ENCODE results near the gene RSPH3.
"Not testable (repeated sequence)": the region's sequence is repeated elsewhere in the genome, so short reads cannot be mapped to it uniquely, and the experiment has no call there.

The RSPH3 gene, protein sequence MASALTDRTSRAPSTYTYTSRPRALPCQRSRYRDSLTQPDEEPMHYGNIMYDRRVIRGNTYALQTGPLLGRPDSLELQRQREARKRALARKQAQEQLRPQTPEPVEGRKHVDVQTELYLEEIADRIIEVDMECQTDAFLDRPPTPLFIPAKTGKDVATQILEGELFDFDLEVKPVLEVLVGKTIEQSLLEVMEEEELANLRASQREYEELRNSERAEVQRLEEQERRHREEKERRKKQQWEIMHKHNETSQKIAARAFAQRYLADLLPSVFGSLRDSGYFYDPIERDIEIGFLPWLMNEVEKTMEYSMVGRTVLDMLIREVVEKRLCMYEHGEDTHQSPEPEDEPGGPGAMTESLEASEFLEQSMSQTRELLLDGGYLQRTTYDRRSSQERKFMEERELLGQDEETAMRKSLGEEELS

DNA sequence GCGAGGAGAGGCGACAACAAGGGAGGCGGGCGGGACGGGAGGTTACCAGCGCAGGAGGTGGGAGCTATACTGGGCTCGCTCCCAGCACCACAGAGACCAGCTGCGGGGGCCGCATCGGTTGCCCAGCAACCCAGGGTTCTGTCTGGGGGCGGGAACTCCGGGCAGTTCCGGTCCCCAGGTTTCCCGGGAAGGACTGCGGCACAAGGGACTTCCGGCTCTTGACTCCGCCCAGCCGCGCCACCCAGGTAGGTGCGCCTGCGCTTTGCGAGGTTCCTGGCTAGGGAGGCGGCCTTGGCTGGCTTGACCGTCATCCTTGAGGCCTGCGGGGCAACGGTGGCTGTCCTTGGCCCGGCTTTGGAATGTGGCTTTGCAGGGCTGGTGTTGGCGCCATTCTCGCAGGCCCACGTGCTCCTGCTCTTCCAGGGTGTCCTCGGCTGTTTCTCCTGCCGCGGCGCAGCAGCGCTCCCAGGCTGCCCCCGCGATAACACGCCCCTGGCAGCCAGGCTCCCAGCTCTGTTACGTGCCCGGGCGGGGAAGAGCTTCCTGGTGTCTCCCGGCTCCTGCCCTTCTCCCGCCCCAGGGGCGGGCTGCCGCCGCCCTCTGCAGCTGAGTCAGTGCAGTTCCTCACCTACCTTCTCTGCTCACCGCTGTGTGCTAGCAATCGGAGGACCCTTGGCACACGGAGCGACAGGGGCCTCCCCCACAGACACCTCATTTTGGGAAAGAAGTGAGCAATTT, at the start of gene RSPH3:
RSPH3 (minus strand) TSS at position 537 of the 738 bp plus-strand sequence. CDS start 652 bp downstream, outside the sequence.
- DNase-seq, result peak; percentile 90 to 93

DNA sequence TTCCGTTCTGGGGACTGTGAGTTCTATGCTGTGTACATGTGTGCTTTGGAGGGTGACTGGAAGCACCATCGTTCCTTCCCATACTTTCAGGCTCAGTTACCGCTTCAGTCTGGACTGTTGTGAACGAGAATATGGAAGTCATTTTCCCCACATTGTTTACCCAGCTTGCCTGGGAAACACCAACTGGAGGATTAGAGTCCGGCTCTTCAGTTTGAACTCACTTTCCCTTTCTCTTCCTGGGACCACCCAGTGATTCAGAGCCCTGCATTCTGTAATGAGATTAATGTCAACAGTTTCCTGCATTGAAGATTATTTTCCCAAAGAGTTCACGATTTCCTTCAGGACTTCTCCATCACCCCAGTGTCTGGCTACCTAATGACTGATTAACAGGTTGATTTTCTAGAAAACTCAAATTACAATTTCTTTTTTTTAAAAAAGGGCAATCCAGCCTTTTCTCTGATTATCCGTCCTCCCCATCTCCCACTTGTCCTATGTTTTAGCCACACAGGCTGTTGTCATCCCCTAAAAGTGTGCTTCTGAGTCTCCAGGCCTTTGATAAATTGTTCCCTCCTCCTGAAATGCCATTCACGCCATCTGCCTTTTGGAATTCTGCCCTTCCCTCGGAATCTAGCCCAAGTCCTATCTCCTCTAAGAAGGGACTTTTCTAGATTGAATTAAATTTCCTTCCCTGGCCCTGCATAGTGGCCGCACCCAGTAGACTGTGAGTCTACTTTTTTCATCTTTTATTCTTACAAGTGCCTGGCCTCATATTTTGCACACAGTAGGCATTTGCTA, 48.1 kb upstream of the RSPH3 start:
- no peak for DNase-seq

DNA sequence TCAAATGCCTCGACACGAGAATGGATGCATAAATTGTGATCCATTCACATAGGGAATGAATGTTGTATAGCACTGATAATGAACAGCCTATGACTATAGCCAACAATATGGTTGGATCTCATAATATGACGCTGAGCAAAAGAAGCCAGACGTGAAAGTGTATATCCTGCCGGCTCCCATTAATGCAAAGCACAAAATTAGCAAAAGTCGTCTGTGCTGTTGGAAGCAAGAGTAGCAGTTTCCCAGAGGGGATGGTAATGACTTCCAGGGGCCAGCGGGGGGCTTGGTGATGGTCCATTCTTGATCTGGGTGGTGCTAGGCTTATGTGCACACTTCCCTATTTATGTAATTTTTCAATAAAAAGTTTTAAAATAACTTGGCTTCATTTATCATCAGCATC, 45.8 kb upstream of the RSPH3 start:
- DNase-seq, result no peak

DNA sequence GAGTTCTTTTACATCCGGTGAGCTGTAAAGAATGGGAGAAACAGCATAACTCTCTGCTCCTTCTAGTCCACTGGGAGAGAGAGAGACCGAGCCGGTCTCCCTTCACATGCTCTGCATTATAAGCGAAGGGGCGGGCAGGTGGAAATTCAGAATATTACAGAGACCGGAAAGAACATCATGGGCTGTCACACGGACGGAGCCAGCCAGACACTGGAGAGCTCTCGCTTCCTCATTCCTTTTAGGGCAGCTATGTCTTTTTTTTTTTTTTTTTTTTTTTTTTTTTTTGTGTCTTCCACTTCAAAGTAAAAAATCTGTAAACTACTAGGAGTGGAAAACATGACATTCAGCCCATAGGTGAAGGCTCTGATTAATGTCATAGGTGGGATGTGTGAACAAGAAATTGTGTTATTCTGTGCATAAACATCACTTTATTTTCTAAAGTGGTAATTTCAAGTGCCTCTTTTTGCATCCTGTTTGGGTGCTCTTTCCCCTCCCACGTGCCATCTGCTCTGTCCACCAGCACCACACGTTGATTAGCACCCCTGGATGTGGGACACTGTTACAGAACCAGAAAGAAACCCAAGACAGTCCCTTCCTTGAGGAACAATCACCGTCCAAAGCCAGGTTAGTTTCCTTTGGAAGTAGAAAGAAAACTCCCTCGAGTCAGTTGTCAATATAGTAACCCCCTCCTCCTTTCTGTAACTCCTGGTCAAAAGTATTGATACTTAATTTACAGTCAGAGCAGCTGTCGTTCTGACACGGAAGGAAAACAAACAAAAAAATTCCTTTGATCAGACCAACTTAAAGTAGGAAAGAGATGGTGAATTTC, 45.1 kb upstream of the RSPH3 start, which contains the start of gene TAGAP:
TAGAP (minus strand) TSS at position 93 of the 829 bp plus-strand sequence. CDS start 845 bp downstream, outside the sequence.
- DNase-seq, result peak; percentile 98

DNA sequence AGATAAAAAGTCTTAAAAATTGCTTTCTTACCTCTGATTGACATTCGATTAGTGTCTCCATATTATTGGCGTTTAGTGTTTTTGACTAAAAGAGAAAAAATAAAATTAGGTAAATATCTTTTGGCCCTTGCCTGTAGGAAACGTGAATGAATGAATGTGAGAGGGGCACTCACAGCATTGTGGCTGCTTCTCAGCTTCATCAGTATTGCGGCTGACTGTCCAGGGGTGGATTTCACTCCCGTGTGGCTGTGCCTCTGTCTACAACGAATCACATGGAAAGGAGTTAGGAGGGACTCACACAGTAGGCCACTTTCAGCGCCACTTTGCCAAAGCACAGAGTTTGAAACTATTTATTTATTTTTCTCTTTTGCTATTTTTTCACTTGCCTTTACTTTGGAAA, 43.9 kb upstream of the RSPH3 start:
- DNase-seq, result peak; percentile 11 to 46

DNA sequence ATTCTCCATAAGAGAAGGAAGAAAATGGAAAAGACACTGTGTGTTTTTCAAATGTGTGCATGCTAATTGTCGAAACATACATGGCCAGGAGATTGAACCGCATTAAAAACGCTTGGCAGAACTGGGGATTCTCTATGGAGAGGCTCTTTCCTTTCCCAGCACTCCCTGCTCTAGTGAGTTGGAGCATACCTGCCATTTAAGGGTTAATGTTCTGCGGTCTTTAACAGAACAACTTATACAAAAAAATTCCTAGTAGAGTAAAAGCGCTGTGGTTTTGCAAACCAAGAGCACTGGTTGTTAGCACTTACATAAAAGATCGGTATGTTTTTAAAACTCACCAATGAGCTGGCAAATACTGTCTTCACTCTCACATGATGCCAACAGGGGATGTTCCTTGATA, 43.2 kb upstream of the RSPH3 start:
- peak; percentile 39 to 48 for DNase-seq

DNA sequence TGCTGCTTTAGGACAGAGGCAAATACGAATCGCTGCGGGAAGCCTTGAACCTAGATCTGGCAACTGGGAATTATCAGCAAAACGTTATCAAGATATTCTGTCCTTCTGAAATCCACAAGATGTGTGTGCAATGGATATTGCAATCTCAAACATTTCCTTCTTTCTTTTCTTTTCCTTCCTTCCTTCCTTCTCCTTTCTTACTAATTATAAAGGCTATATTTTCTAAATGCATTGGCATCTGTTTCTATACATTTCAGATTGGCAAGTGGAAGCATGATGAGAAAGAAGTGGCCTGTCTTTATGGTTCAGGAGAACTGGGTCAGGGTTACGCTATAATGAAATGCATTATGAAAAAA, 42.8 kb upstream of the RSPH3 start:
- no peak for DNase-seq

DNA sequence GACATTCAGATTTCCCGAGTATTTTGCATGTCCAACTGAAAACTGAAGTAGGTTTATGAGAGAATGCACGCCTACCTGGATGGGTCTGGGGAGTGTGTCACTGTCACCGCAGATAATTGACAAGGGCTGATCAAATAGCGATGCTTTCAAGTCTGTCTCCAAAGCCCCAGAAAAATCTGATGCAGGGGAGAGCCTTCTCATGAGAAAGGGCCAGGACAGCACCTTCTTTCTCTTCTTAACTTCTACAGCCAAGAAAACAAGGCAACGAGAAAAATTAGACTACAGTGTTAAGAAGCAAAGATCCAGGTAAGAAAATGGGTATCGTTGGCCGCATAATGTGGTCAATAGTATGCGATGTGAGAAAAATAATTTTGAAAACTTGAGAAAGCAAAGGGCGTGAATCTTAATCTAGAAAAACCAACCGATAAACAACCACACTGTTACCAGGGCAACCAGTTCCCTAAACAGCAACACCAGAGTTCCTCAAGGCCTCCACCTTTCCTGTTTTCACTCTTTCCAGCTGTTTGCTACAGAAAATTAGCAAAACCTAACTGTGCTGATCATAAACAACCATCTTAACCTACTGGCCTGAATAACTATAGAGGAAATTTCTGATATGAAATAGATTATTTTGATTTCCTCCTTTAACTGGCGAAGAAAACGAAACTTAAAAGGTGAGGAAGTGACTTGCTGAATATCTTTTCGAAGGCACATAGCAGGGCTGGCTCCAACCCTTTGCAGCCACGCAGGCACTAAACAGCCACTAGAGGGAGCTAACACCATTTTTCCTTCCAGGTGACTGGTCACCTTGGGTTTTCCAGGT, 42.2 kb upstream of the RSPH3 start:
- peak; percentile 89 to 94 for DNase-seq

DNA sequence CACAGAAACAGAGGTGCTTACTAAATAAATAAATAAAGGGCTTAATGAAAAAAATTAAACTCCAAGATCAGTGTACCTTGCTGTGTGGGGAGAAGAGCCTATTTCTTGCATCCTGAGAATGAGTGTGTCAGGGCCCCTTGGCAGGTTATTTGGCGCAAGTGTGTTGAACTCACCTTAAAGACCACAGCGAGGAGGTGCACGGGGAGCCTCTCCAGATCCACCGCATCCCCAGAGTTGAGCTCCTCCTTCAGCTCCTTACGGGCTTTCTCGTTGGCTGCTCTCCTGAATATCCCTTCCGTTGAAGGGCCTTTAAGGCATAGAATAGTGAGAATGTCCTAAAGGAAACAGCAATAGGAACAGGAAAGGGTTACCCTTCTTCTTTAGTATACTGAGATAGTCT, 41.2 kb upstream of the RSPH3 start:
- DNase-seq, result no peak

DNA sequence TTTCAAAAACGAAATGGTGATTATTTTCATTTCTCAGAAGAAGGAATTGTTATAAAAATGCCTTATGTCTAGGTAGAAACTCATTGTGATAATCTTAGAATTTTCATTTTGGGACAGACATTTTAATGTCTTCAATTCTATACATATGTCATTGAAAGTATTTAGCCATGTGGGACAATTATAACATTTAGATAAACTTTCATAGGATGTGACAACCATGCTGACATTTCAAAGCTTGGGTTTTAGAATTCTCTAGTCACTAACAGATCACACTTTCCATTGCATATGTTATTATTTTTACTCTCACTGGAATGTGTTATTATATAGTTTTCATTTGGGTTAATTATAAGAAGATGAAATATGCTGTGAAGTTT, 39.9 kb upstream of the RSPH3 start:
- DNase-seq, result no peak

DNA sequence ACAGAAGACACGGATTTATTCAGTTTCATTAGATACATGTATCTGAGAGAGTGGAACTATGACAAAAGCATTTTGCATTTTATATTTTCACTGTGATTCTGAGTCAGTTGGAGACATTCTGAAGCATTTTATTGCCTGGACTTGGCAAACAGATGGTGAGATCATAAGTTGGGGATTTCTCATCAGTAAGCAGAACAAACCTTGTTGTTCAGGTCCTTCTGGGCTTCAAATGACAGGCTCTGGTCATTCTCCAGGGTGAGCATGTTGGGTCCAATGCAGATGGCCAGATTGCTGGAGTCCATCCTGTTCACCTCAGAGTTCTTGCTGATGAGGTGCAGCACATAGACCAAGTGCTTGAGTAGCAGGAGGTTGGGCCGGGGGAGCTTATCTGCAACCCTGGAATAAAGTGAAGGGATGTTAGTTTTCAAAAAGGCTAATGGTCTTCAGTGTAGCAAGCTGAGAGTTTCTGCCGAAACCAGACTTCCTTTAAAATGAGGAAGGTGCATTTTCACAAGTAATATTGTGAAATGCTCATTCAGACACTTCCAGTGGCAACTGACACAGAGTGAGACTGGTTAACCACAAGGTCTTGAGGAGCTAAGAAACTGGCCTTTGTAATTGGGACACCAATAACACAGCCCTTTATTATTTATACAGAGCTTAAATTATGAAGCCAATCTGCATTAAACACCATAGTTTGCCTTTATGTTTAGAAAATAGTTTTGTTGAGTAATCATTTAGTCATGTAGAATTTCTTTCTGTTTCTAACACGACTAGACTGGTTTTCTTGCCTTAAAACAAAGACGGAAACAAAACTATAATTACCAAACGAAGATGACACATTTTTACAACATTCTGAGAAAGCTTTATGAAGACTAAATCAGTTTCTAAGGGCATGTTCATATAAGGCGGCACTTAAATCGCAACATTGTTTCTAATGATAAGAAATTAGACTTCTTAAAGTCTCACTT, 39.2 kb upstream of the RSPH3 start:
- peak; percentile 100 for DNase-seq

DNA sequence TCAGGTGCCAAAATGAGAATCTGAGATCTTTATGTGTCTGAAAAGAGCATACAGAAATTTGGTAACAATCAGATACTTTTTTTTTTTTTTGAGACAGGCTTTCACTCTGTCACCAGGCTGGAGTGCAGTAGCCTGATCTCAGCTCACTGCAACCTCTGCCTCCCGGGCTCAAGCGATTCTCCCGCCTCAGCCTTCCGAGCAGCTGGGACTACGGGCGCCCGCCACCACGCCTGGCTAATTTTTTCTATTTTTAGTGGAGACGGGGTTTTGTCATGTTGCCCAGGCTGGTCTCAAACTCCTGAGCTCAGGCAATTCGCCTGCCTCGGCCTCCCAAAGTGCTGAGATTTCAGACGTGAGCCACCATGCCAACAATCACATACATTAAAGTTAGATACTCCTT, 38.3 kb upstream of the RSPH3 start:
- DNase-seq, result not testable (repeated sequence)

DNA sequence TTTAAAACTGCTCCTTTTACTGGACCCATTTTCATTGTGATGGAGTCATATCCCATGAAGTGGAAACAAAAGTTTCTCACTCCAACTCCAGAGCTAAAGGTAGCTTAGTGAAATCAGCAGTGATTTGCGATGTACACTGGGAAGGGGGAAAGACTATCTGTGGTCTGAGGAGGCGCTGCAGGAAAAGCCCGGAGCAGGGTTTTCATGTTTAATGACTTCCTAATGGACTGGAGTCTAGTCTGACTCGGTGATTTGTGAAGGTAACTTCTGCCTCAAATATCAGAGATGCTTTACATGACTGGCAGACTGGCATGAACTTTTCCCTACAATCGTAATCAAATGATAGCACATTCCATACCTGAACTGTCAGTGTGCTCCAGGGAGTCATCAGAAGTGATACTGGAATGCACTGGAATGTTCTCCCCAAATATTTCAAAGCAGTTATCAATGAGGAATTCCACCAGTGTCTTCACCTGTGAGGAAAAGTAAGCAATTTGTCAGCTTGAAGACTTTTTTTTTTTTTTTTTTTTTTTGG, 37.8 kb upstream of the RSPH3 start:
- no peak for DNase-seq

DNA sequence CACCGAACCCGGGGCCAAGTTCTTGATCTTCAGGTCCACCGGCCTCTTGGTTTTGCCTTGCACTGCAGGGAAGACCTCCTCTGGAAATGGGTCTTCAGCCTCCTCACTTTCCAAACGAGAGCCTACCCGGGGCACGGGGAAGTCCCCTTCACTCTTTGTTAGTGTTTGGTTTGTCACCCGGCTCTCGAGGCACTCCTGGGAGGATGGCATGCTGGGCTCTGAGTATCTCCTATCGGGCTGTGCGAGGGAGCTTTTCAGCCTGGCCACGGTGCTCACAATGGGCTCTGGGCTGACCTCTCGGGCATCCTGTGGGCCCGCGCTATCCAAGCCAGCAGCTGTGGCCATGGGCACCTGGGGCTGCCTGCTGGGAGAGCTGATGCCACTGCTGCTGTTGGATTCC, 36.7 kb upstream of the RSPH3 start:
- DNase-seq, result no peak

DNA sequence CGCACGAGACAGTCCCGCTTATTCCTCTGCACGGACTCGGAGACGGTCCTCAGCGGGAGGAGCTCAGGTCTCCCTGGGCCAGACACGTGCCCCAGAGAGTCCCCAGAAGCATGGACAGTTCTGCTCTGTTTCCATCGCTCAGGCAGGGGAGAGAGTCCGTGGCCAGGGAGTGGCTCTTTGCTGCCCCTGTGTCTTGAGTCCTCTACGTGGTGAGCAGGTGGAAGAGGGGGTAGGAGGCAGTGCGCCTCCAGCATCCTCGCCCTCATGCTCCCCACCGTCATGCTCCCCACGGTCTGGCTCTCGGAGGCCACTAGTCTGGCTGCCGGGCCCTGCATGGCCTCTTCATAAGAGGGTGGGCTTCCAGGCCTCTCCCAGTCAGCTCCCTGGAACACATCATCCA, 35.9 kb upstream of the RSPH3 start:
- DNase-seq, result no peak

DNA sequence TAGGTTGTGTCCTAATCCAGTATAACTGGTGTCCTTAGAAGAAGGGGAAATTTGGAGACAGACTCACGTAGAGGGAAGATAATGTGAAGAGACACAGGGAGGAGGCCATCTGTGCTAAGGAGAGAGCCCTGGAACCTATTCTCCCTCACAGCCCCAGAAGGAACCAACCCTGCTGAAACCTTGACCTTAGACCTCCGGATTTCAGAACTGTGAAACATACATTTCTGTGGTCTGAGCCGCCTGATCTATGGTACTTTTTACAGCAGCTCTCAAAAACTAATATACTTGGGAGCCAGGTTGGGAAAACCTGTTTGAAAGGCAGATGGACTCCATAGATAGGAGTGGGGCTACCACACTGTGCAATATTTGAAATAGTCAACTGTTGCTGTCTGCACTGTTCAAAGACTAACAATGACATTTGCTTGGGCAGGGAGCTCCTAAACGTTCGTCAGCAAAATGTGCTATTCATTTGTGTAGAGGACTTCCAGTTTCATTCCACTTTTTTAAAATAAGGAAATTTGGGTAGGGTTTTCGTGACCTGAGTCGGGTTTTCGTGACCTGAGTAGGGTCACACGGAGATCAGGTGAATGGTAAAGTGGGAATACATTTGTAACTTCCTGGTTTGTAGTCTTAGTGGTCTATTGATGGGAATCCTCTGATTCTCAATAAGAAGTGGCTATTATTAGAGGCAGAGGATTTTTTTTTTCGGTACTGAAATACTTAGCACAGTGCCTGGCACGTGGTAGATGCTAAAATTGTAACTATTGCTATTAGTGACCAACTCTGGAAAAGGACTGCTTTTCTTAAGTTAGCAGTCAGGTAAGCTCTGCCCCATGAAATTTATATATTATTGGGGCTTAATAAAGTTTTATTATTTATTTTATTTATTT, 33.4 kb upstream of the RSPH3 start:
- no peak for DNase-seq

DNA sequence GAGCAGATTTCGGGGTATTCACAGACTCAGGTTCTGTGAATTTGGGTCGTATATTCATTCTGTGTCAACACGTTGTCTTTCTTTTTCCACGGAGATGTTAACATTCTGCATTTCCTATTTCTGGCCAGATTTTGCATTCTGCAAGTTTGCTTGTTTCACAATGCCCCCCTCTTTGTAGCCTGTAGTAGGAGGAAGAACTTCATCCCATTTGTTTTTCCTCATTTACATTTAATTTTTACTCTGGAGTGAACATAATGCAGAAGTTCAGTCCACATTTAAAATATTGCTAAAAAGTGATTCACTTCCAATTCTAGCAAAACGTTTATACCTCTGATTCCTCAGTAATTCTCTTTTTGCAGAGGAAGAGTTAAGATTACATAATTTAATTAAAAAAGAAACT, 31.8 kb upstream of the RSPH3 start:
- no peak for DNase-seq

DNA sequence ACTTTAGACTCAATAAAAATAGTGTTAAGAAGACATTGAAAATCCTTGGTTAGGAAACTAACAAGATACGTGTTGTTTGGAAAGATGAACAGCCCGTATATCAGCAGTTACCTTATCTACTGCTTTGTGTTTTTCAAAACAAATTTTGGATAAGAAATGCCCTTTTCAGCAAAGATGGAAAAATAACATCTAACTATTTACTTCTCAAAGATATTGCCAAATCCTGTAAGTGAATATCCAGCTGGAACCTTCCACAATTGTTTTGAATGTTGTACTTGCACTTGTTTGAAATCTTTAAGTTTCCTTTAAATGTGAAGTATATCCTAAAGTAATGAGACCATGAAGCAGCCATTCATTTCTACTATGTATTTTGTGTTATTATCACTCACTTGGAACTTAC, 30.2 kb upstream of the RSPH3 start:
- DNase-seq, result no peak

DNA sequence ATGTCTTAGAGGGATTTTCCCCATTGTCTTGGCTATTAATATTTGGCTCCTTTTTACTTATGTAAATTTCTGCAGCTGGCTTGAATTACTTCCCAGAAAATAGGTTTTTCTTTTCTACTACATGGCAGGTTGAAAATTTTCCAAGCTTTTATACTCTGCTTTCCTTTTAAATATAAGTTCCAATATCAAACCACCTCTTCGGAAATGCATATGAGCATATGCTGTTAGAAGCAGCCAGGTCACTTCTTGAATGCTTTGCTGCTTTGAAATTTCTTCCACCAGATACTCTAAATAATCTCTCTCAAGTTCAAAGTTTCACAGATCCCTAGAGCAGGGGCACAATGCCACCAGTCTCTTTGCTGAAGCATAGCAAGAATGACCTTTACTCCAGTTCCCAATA, 25.2 kb upstream of the RSPH3 start:
- DNase-seq, result not testable (repeated sequence)

Measured in AML-193 (cell line).